Glomerular visceral epithelial cell (primary cell): ENCODE data around the gene CBFA2T3.

Experiments
- DNase-seq: peaks from one replicate; pipeline ENCODE4 v3.0.0-alpha.2; 2016; ENCODE audit errors: extremely low spot score

CBFA2T3 gene

DNA sequence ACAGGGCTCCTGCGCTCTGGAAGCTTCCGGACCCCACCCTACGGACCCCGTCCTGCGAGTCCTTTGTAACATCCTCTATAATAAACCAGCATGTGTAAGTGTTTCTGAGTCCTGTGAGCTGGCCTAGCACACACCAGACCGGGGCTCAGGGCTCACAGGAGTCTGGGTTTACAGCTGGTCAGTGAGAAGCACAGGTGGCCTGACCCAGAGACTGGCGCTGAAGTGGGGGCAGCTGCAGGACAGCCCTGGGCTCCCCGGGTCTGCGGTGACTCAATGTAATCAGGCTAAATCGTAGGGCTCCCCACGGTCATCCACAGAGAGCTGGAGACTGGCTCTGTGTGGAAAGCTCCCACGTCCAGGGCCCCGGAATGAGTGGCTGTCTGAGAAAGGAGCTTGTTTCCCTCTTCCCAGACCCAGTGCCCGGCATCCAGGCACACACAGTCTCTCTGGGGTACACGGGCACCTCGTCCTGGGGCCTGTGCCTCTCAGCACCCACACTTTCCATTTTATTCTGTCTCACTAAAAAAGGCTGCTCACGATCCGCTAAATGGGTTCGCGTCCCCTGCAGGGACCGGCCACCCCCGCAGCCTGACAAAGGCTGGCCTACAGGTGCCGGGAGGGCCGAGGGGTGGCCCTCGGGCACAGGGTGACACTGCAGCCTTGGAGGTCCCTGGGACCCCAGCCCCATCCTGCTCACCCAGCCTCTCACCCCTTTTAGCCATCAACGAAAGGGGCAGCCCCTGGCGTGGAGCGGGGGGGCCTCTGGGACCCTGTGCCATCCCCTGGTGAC, 18.9 kb upstream of the CBFA2T3 start:
- DNase-seq, result no peak

DNA sequence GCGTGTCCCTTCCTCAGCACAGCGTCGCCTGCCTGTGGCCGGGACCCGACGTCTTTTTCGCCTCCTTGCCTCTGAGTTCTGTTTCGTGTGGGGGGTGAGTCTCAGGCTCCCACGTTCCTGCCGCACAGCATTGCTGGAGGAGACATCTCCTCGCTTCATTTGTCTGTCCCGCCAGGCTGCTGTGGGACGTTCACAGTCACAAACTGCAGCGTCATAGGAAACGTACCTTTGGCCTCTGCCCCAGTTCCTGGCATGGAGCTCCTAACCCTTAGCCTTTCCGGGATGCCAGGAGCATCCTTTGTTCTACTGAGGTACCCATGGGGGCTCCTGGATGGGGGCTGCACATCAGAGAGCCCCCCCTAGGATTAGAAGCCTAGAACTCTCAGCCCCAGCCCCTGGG, 18.2 kb upstream of the CBFA2T3 start:
- no peak for DNase-seq

DNA sequence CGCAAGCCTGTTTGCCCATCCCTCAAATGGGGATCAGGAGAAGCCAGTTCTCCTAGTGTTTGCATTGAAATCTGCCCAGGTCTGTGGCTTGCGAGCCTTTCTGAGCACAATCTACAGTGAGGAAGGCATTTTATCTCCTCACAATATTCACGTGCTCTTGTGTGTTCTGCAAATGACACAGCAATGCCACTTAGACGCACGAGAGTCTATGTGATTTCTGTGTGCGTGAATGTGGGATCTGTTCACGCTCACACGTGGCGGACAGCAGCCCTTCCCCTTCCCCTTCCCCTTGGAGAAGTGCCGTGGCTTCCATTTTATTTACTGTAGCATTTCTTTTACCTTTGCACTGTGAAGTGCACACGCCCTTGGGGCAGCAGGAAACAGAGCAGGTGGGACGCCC, 17.7 kb upstream of the CBFA2T3 start:
- DNase-seq, result no peak

DNA sequence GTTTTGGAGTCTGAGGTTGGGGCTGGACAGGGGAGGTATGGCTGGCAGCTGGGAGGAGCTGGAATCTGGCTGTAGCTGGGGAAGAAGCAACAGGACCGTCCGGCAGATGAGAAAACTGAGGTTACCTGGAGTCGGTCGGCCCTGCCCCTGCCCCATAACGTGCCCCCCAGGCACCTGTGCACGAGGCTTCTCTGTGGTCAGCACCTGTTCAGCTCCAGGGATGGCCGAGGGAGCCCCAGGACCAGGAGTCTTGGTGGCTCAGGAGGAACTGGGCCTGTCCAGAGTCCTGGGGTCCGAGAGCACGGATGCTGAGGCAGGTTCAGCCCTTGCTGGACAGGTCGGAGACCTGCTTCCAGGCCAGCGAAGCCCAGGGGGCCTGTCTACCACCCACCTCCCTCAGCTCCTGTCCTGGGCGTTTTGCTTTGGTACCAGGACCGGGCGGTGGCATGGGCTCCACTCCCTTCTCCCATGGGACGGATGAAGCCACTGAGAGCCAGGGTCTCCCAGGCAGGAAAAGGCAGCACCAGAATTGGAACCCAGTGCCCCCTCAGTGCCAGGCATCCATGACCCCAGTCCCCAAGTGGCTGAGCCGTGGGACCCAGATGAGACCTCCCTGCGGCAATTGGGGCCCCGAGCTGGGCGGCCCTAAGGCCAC, 17.1 kb upstream of the CBFA2T3 start:
- no peak for DNase-seq

DNA sequence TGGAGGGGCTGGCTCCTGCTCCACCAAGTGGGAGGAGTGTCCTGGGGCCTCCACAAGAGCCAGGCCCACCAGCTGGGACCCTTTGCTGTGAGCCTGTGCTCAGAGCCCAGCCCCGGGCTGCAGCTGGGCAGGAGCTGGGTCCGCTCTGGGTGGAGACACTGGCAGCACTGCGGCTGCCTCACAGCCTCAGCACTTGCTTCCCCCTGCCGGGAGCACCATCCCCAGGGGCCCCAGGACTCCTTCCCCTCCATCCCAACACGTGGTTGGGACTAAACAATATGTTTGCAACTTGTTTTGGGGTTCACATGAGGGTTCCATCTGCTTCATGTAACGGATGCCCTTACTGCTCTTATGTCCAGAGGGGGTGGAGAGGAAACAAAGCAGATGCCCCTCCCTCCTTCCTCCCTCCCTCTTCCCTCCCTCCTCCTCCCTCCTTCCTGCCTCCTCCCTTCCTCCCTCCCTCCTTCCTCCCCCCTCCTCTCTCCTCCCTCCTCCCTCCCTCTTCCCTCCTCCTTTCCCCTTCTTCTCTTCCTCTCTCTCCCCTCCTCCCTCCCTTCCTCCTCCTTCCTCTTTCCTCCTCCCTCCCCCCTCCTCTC, 16.3 kb upstream of the CBFA2T3 start:
- no peak for DNase-seq

DNA sequence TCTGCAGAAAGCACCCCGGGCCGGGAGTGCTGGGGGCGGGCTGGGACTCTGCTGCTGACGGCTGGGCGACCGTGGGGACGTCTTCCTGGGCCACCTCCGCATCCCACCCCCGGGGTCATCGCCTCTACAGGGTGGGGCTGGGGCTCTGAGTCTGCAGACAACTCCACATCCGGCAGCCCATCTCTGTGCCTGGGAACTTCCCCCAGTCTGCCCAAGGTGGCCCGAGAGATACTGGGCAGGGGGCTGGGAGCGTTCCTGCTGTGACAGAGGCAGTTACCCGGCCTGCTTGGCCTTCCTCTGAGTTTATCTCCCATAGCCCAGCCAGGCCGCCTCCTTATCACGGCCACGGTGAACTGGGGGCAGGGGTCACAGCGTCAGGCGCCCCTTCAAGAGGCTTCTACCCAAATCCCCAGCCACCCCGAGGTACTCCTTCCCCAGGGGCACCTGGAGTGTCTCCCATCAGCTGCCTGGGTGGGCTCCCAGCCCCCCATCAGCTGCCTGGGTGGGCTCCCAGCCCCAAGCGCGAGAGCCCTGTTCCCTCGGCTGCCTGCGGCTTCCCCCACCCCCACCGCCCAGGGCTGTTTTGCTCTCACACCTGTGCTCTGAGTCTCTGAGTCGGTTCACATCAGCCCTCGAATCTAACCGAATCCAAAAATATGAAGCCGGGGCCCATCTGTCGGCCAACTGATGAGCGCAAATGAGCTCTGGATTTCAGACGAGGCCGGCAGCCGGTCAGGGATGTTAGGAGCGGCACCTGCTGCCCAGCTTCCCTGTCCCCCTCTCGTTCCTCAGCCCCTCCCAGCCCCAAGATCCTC, 15.6 kb upstream of the CBFA2T3 start:
- no peak for DNase-seq

DNA sequence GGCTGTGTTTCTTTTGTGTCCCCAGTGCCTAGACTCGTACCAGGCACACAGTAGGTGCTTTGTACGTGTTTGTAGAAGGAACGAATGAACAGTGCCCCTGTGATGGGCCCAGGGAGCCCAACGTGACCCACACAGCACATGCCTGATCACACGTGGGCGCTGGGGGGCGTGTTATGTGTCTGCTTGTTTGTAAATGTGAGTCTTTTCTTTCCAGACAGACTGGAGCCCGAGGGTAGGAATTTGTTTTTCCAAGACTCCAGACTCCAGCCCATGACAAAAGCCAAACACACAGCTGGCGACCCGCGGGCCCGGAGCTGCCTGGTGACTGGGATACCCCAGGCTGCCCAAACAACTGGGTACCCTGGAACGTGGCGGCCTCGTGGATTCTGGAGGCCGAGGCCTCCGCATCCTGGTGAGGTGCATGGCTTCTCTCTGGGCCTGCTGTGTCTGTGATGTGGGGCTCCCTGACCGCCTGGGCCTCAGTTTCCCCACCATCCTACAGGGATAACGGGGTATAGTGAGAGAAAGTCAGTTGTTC, 14.9 kb upstream of the CBFA2T3 start:
- DNase-seq, result no peak

DNA sequence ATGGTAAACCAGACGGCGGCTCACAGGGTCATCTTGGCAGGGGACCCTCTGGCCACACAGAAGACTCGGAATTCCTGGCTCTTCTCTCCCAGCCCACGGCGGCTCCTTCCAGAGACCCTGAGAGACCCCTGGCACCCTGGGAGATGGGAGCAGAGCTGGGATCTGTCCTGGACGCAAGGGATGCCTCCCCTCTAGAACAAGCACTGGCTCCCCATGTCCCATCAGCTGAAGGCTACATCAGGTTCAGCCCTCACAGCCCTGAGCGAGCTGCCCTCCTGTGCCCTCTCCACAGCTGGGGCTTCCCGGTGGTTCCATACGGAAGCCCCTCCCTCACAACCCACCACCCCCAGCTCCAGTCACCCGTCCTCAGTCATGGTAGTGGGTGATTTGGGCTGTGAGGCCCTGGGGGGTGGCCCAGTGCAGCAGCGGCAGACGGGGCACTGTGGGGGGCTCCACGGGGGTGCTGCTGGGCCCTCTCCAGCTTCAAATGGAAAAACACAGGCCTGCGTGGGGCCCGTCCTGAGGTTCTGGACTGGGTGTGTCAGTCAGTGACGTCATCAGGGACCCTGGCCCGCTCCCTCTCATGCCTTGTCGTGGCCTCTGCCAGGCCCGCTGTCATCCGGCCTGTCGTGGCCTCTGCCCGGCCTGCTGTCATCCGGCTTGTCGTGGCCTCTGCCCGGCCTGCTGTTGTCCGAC, 13.0 kb upstream of the CBFA2T3 start:
- DNase-seq, result no peak

DNA sequence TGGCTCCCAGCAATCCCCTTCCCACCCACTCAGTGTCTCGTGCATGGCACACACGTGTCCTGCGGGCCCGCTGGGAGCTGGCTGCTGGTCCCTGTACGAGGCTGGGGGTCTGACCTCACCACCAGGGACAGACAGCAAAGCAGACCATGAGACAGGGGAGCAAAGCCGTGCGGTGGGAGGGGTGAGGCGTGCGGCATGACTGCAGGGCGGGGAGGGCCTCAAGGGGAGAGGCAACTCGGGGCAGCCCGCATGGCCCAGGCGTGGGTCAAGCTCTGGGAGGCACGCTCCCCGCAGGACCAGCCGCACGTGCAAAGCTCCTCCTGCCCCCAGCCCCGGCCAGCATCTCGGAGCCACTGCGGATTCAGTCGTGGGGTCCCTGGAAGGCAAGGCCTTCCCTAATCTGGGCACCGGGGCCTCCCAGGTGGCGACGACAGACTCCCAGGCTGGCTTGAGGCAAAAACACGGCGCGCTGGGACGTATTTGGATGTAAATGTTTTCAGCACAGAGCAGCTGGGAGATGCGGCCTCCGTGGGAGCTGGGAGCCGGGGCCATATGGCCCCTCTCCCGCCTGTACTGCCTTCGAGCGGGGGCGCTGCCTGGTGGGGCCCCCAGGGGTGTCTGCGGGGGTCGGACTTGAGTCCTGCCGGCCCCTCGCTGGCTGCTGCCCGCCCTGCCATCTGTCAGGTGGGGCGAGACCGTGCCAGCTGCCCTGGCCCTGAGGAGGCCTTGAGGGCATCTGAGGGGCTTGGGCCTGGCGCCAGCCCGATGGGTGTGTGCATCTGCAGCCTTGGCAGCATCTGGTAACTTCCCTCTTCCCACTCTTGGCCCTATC, 12.2 kb upstream of the CBFA2T3 start:
- DNase-seq, result no peak

DNA sequence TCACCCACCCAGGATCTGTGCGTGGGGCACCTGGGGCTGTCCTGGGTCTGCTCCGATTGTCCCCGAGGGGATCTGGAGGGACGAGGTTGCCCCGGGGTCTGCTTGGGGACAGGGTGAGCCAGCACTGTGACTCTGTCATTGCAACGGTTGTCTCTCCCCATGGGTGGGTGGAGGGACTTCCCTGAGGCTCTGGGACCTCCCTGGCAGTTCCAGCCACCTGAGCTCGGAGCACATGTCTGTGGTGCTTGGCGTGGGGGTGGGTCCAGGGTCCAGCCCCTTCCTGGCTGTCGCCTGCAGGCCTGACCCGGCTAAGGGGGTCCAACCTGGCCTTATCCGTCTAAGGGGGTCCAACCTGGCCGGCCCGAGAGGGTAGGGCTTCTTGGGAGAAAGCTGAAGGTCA, 8.5 kb upstream of the CBFA2T3 start:
- DNase-seq, result no peak

DNA sequence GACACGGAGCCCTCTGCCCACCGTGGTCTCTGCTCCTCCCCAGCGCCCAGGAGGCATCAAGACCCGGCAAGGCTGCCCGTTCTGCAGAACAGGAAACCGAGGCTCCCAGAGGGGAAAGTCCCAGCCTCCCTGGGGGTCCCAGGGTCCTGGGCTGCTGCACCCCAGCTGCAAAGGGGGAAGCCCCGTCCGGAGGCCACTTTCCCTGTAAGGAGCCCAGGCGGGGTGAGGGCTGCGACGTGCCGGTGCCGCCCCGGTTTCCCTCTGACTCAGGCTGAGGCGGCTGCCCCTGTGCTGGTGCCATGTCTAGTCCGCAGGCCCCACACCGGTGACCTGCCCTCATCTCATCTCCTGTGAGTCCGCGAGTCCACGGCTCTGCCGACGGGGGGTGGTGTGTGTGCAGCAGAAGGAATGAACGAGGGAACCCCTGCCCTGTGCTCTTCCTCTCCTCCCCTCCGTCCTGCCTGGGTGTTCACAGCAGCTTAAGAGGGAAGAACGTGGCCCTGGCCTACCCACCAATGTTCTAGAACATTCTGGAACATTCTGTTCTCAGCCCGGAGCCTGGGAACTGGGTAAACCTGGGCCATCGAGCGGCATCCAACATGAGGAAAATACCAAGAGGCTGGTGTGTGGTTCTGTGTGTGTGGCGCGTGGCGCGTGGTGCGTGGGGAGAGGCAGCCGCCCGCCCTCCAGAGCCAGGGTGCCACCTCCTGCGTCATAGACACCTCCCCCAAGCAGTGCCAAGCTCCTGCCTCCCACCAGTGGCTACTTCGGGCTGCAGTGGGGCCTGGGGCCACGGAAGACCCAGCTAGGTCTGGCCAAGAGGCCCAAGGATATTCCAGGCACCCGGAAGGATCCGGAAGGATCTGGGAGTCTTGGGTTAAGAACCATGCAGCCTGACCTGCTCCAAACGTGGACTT, 7.0 kb upstream of the CBFA2T3 start:
- no peak for DNase-seq

DNA sequence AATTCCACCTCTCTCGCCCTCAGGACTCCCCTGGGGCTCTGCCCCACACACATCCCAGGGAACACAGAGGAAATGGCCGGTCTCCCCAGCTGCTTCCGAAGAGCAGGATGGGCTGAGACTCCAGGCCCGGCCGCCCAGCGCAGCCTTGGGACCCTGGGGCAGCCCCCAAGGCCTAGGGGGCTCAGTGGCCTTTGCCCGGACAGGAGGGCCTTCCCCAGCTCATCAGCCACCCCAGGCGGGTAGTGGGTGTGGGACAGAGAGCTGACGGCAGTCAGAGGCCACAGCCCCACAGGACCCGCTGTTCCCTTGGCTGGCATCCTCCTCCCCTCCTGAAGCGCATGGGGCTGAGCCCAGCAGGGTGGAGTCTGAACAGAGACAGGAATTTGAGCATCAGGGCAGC, 6.2 kb upstream of the CBFA2T3 start:
- DNase-seq, result no peak

DNA sequence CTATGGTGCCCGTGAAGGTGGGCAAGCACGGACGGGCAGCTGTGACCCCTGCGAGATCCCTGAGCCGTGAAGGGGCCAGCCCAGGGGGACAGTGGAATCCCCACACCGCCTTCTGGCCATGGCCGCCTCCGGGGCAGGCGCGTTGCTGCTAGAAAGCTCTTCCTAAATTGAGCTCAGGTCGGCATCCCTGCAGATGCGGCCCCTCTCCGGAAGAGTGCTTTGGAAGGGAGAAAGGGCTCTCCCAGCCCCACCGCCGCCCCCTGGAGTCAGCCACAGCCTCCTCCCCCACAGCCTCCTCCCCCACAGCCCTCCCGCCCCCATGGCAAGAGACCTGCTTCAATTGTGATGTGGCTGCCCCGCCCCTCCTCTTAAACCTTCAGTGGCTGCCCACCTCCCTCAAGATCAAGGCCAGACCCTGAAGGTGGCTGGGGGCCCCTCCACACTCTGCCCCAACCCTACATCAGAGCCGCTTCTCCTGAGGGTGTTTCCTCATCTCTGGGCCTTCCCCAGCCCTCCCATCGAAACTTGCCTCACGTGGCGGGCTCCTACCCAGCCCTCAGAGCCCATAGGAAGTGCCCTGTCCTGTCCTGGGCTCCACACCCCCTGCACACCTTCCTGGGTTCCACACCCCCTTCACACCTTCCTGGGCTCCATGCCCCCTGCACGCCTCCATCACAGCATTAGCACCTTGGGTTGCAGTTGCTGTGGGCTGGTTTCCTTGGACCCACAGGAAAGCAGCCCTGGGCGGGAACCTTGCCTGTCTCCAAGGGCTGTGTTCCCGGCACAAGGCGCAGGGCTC, 5.5 kb upstream of the CBFA2T3 start:
- DNase-seq, result no peak

DNA sequence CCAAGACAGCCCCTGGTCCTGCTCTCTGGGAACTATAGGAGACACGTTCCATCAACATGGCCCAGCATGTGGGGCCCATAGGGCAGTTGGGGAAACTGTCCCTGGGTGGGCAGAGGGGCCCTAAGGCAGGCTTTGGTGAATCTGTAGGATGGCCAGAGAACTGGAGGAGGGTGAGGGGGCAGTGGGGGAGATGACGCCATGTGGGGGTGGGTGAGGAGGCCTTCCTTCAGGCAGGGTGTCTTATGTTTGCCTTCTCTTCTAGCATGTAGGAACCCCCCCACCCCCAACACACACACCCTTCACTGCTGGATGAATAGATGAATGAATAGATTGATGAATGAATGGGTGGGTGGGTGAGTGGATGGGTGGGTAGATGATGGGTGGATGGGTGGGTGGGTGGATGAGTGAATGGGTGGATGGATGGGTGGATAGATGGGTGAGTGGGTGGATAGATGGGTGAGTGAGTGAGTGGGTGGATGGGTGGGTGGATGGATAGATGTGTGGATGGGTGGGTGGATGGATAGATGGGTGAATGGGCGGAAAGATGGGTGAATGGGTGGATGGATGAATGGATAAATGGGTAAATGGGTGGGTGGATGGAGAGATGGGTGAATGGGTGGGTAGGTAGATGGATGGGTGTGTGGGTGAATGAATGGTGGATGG, 2.5 kb upstream of the CBFA2T3 start:
- no peak for DNase-seq

DNA sequence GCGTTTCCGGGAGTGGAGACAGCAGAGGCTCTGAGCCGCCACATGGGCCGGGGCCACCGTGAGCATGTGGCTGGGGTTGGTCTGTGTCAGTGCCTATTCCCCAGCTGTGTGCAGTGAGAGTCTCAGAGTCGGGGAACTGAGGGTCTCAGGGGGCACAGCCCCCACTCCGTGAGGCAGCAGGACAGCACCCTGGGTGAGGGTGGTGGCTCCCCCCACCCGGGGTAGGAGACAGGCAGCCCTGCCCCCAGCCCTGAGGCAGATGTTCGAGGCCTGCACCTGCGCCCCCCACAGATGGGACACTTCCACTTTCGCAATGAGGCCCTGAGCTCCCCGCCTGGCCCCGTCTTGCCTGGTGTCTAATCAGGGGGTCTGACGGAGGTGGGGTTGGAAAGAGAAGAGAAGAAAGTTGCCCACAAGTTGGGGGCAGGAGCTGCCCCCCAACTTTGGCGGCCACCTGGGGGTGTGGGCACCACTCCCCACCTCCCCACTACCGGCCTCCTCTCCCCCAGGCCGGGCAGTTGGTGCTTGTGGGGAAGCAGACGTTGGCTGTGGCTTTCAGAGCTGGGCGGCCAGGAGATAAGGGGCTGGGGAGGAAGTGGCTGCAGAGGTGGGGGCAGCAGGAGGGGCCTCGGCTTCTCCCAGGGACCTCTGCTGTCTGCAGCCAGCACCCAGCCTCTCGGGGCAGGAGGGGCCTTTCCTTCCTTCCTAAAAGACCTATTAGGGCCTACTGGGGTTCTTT, 1.8 kb upstream of the CBFA2T3 start:
- no peak for DNase-seq

DNA sequence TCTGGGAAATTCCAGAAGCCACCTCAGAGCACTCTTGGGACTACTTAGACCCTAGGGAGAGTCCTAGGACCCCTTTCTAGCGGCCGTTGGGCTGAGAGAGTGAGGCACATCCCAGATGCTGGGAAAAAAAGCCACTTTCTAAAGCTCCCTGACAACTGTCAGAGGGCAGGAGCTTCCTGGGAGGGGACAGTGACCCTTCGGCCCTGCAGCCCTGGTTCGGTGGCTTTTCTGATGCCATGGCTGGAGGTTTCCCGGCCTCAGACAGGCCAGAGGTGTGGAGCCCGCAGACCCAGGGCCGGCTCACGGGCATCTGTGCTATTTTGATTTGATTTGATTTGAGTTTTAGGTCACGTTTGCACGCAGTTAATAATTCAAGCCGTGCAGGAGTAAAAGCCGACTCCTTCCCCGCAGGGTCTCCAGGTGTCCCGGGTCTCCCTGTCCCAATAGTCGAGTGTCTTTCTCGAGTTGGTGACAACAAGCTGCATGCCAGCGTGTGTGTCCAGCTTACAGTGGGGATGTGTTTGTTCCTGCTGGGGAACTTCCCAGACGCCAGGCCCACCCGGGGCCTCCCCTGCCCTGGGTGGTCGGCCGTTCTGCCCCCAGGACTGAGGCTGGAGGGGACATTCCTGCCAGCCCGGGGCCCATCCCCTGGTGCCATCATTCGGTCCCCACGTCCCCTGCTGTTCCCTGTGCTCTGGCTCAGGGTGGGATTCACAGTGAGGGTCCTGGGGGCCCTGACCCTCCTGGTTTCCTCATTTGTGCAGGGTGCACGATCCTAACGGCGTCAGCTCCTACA, 1.0 kb upstream of the CBFA2T3 start:
- no peak for DNase-seq
